ENCODE data around the gene ADAM10.
A peak's percentile ranks its signal among the peaks of the same experiment; 100 is the strongest.

The ADAM10 gene

DNA sequence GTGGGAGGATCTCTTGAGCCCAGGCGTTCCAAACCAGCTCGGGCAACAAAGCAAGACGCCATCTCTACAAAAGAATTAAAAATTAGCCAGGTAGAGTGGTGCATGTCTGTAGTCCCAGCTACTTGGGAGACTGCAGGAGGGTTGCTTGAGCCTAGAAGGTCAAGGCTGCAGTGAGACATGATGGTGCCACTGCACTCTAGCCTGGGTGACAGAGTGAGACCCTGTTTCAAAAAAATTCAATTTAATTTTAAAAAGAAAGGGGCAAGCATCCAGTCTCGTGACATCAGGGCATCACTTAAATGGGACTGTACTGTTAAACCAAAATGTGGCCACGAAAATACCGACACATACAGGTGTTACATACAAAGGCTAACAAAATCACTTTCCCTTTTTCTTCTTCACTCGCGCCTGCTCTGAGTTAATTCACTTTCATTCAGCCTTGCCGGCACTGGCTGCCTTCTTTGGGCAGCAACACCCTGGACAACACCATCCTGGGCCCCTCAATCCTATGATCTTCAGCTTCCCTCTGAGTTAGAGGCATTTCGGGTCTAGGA, 196.1 kb downstream of the ADAM10 start:
- H3K36me3 Mint-ChIP-seq: no peaks in the 10 kb centered on the region
- DNase-seq: no peak

DNA sequence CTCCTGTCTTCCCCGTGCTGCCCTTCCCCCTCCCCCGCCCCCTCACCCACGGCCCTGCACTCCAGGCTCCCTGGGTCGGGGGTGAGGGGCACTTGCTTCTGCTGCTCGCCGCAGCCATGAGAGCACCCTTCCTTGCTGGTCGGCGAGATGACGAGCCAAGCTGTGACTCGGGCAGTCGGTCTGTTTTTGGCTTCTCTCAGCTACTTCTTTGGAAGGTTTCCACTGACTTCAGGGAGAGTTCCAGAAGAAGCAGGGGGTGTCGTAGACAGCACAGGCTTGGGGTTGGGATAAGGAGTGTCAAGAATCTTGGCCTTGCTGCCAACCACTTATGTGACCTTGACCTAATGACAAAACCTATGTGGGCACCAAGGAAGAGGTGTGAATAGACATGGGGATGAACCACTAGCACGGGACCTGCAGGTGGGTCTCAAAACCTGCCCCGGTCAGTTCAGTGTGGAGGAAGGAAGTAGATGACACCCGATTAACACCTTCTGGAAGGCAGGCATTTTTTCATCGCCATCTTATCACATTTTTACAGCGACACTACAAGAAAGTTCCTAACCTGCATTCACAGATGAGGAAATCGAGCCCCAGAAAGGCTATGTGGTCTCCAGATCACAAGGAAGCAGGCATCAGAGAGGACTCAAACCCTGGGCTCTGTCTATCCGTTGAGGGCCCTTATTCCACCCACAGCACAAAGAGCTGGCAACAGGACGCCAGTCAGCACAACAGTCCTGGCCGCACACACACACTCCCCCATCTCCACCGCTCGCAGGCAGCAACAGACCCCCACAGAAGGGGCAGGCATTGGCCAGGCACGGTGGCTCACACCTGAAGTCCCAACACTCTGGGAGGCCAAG, 196.8 kb downstream of the ADAM10 start:
- H3K36me3 Mint-ChIP-seq: no peaks in the 10 kb centered on the region

More for the DNA sequence above, 196.1 kb downstream of the ADAM10 start:
- Mint-ChIP-seq H3K4me1 (peaks cover 10 to 19% of the 10 kb centered on the region in 2 donors), H3K27me3 (peaks cover 33 to 34% of the 10 kb centered on the region in 2 donors), H3K27ac (no peak overlapping the region), H3K4me3 (no peak overlapping the region), H3K9me3 (no peaks in the 10 kb centered on the region)
- ATAC-seq (replicated peaks): no peak

DNA sequence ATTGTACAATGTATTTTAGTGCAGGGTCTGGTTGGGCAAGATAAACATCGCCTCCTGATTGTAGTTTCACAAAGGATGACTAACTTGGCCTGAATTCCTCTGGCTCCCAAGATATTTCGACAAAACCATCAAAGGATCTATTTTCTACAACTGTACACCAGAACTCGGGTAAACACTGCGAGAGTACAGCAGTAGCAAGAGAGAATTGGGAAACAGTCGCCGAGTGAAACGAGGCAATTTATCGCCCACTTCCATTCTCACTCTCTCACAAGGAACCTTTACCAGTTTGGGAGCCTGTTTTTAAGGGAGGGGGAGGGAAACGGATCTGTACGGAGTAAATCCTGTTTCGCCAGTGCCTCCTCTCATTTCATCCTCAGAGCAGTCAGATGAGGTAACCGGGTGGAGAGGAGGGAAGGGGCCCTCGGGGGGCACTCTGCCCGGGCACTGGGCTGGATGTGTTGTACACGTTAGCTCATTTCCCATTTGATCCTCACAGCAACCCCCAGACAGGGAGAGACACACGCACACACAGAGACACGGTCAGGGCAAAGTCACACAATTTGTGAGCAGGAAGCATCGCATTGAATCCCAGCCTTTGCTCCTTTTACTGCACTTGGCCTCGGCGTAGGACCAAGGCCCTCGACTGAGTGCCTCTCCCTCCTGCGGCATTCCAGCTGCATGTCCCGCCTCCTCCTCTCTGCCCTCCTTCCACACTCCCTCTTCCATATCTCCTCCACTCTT, 197.6 kb downstream of the ADAM10 start:
- no peak for DNase-seq
- peak in 1 of 2 donors; percentile 13 for ATAC-seq (replicated peaks)
- Mint-ChIP-seq H3K36me3 (no peaks in the 10 kb centered on the region), H3K4me3 (peak overlapping the region; percentile 8 to 56), H3K27me3 (peaks cover 33 to 34% of the 10 kb centered on the region in 2 donors), H3K9me3 (no peaks in the 10 kb centered on the region), H3K4me1 (peaks cover 12 to 19% of the 10 kb centered on the region in 2 donors), H3K27ac (no peak overlapping the region)

More for the DNA sequence above, 196.8 kb downstream of the ADAM10 start:
- no peak for DNase-seq
- H3K4me1 Mint-ChIP-seq: peaks cover 12 to 19% of the 10 kb centered on the region in 2 donors
- no peaks in the 10 kb centered on the region for H3K9me3 Mint-ChIP-seq
- H3K27me3 Mint-ChIP-seq: peaks cover 33 to 34% of the 10 kb centered on the region in 2 donors
- no peak for ATAC-seq (replicated peaks)
- no peak overlapping the region for H3K4me3 Mint-ChIP-seq
- H3K27ac Mint-ChIP-seq: no peak overlapping the region

DNA sequence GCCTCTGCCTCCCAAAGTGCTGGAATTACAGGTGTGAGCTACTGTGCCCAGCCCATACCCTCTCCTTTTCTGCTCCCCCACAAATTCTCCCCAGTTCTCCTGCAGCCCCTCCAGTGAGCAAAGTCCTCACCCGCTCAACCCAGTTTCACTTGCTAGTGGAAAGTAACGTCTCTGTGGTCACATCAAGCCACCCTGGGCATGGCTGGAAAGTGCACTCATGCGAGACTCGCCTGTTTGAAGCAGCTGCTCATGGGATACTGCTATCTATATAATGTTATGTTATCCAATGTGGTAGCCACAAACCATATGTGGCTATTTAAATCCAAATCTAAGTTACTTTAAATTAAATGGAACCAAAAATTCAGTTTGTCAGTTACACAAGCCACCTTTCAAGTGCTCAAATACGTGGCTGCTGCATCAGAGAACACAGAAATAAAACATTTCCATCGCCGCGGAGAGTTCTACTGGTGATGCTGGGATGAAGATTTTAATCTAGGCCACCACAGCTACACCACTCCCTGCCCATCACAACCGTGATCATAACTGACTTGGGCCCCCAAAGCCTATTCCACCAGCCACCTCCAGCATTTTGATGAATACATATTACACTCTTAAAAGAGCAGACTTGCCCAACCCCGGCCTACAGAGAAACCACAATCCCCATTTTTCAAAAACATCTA, 198.3 kb downstream of the ADAM10 start:
- DNase-seq (peak; percentile 11), ATAC-seq (replicated peaks) (peak; percentile 79 to 86)
- peak overlapping the region; percentile 85 for H3K27ac Mint-ChIP-seq
- H3K27me3 Mint-ChIP-seq: peaks cover 33 to 34% of the 10 kb centered on the region in 2 donors
- peaks cover 12 to 19% of the 10 kb centered on the region in 2 donors for H3K4me1 Mint-ChIP-seq
- peak overlapping the region; percentile 56 to 65 for H3K4me3 Mint-ChIP-seq
- no peaks in the 10 kb centered on the region for H3K9me3 Mint-ChIP-seq
- no peaks in the 10 kb centered on the region for H3K36me3 Mint-ChIP-seq

DNA sequence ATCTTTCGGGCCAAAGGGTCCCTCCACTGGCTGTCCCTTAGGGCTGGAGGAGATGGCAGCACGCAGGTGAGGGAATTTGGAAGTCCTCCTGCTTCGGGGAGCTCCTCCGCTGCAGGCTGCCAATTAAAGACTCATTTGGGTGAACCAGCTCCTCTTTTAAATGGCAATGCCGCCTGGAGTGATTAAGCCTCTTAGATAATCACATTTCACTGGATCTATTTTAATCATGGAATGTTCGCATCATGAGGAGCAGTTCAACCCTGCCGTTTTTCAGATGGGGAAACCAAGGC, 199.8 kb downstream of the ADAM10 start:
- no peak for ATAC-seq (replicated peaks)
- no peak for DNase-seq
- Mint-ChIP-seq H3K4me1 (peaks cover 10 to 19% of the 10 kb centered on the region in 2 donors), H3K27ac (no peak overlapping the region), H3K36me3 (no peaks in the 10 kb centered on the region), H3K4me3 (no peak overlapping the region), H3K9me3 (no peaks in the 10 kb centered on the region), H3K27me3 (peaks cover 25 to 33% of the 10 kb centered on the region in 2 donors)

DNA sequence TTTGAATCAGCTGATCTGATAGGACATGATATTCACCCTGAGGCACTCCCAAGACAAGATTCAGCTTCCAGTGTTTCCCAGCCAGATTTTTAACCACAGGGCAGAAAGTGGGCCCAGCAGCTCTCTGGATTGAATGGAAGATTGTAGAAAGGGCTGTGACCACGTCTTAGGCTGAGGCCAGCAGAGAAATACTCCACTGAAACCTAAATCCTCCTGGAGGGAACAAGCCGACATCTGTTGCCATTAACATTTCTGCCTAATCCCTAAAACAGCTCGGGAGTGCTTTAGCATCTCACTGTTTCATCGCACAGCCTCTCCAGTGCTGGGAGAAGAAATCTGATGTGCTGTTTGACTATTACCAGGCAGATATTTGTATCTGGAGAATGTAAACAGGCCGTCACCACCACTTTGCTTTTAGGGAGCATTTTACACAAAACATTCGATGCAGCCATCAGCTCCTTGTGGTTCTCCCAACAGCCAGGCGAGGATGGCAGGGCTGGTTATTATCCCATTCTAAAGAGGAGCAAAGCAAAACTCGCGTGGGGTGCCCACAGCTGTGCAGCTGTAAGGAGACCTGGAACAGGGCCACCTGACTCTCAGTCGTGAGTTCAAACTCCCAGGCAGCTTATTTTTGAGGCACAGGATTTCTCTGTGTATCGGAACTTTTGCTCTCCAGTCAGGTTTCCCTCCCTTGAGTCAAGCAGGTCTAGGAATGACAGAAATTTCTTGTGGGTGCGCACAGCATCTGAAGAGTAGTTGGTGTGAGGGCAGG, 200.3 kb downstream of the ADAM10 start:
- Mint-ChIP-seq H3K4me1 (peaks cover 10 to 19% of the 10 kb centered on the region in 2 donors), H3K27me3 (peaks cover 25 to 33% of the 10 kb centered on the region in 2 donors), H3K4me3 (no peak overlapping the region), H3K36me3 (no peaks in the 10 kb centered on the region), H3K9me3 (no peaks in the 10 kb centered on the region), H3K27ac (no peak overlapping the region)
- ATAC-seq (replicated peaks) (no peak), DNase-seq (no peak)

DNA sequence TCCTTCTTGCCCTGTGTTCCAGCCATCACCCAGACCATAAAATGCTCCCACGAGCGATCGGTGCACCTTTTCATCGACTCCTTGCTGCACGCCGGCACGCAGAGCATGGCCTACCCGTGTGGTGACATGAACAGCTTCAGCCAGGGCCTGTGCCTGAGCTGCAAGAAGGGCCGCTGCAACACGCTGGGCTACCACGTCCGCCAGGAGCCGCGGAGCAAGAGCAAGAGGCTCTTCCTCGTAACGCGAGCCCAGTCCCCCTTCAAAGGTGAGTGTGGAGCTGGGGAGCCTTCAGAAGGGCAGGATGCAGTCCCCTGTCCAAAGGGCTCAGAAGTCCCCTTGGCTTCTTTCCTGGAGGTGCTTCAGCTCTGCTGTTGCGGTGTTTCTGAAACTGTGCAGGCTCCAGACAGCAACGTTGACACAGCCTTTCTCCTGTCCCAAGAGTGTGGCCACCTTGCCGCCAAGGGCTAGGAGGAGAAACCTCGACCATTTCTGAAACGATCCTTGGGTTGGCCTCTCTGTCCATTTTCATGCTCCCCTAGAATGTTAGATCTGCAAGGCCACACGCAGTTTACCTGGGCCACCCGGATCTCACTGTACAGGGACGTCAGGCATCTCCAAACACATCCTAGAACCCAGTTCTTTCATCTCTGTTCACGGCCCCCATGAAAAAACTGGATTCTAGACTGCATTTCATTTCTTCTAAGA, 201.0 kb downstream of the ADAM10 start:
- peaks cover 10 to 19% of the 10 kb centered on the region in 2 donors for H3K4me1 Mint-ChIP-seq
- no peak overlapping the region for H3K27ac Mint-ChIP-seq

DNA sequence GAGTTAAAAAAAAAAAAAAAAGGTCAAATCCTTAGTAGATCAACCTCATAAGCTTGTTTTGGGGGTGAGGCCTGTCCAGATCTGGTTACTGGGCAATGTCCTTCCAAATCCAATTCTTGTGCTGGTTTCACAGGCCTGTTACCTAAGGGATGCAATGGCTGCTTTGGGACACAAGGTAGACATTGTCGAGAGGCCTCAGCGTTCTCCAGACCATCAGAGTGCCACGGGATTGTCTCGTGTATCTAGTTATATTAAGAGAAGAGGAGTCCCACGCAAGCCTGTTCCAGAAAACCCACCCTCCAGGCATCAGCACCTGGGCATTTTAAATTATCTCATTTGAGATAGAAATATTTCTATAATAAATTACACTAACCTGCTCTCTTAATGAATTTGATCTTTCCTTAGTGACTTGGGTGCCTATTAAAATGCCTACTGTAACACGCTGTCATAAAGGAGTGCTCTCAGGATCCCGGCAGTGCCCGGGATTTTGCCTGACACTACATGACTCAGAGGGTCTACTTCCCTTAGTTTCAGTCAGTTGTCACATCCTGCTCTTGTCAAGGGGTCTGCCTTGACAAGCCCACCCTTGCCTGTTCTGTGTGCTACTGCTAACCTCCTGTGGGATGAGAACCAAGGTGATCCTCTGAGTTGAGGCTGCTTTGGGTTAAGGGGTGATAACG, 201.7 kb downstream of the ADAM10 start:
- Mint-ChIP-seq H3K9me3 (no peaks in the 10 kb centered on the region), H3K4me3 (no peak overlapping the region), H3K27me3 (peaks cover 24 to 27% of the 10 kb centered on the region in 2 donors), H3K36me3 (no peaks in the 10 kb centered on the region), H3K27ac (no peak overlapping the region), H3K4me1 (peaks cover 10 to 19% of the 10 kb centered on the region in 2 donors)
- DNase-seq (no peak), ATAC-seq (replicated peaks) (no peak)

More for the DNA sequence above, 201.0 kb downstream of the ADAM10 start:
- Mint-ChIP-seq H3K9me3 (no peaks in the 10 kb centered on the region), H3K27me3 (peaks cover 25 to 33% of the 10 kb centered on the region in 2 donors), H3K36me3 (no peaks in the 10 kb centered on the region), H3K4me3 (no peak overlapping the region)
- ATAC-seq (replicated peaks) (no peak), DNase-seq (no peak)

DNA sequence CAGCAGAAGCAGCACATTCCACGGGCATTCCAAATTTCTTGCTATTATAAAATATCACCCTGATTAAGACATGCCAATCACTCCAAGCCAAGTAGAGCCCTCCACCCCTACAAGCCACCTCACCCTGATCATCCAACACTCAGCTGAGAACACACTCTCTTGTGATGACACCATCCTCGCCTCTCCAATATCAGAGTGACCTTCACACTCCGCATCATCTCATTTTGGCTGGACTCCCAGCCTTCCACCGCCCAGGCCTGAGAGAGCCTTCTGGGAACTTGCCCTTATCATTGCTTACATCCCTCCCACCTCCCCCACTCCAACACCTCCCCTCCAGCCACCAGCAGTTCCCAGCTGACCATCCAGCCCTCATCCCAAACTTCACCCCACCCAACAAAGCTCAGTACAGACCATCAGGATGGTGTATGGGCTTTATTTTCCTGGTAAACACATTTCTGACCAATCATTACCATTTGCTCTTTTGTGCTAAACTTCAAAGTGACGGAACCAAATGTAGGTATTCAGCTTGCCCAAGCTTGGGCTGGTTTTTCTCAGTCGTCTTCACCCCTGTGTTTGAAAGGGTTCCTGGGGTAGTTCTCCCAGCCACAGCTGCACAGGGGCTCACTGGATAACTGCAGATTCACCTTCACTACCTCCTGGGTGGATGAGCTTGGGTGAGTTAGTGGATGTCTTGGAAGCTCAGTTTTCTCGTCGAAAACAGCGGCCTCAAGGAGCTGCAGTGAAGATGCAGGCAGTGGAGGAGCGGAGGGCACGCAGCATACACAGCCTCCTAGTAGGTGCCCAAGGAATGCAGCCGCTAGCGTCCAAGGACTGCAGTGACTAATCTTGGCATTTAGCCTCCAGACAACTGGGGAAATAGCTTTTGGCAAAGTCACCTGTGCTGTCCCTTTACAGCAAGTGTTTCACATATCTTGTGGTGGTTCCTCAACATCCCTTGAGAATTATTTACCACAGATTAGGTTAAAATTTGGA, 202.6 kb downstream of the ADAM10 start:
- Mint-ChIP-seq H3K4me1 (peaks cover 10 to 13% of the 10 kb centered on the region in 2 donors), H3K27ac (peak overlapping the region; percentile 16), H3K9me3 (no peaks in the 10 kb centered on the region), H3K4me3 (no peak overlapping the region), H3K27me3 (peaks cover 15 to 18% of the 10 kb centered on the region in 2 donors), H3K36me3 (no peaks in the 10 kb centered on the region)
- ATAC-seq (replicated peaks) (no peak), DNase-seq (no peak)

DNA sequence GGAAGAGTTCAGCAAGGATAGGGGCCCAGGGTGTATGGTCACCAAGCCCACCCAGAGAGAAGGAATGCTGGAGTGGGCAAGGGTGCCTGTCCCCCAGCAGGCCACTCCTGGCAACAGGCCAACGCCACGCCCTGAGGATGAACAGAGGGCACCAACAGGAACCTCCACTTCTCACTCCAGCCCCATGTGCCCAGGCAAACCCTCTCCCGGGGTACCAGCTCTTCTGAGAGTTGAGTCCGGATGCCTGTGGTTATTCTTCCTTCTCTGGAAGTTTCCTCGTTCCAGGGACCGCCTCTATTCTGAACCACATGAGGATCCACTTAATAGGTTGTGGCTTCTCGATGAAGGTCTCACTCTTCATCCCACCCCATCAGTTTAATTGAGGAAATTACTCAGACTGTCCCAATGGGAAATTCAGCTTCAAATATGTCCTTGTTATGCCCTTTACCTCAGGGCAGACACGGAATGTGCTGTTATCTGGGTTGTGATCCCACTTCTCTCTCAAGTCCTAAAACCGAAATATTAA, 203.4 kb downstream of the ADAM10 start:
- no peaks in the 10 kb centered on the region for H3K9me3 Mint-ChIP-seq
- H3K36me3 Mint-ChIP-seq: no peaks in the 10 kb centered on the region
- H3K27ac Mint-ChIP-seq: no peak overlapping the region
- ATAC-seq (replicated peaks): no peak
- H3K4me1 Mint-ChIP-seq: peaks cover 5% of the 10 kb centered on the region in 2 donors
- H3K27me3 Mint-ChIP-seq: peaks cover 9 to 10% of the 10 kb centered on the region in 2 donors
- DNase-seq: no peak
- no peak overlapping the region for H3K4me3 Mint-ChIP-seq

DNA sequence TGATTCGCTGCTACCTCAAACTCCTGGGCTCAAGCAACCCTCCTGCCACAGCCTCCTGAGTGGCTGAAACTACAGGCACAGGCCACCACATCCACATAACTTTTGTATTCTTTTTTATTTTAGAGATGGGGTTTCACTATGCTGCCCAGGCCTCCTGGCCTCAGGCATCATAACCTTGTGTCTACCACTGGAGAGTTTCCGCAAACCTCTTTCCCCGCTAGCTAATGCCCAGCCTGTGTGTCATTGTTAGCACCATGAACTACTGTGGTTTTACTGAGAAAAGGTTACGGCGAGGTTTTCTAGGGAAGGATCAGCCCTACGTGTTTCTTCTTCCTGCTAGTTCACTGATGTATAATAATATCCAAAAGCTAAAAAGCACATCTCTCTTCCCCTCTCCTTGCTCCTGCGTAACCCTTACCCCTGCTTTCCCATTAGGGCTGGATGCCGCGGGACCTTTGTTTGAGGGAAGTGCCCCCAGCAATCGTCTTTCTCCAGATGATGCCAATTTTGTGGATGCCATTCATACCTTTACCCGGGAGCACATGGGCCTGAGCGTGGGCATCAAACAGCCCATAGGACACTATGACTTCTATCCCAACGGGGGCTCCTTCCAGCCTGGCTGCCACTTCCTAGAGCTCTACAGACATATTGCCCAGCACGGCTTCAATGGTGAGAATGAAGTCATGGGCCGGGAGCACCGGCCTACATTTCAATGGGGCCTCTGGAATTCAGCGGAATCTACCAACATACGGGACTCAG, 204.0 kb downstream of the ADAM10 start:
- peak overlapping the region; percentile 62 for H3K27ac Mint-ChIP-seq
- peaks cover 5 to 6% of the 10 kb centered on the region in 2 donors for H3K27me3 Mint-ChIP-seq
- peaks cover 0 to 2% of the 10 kb centered on the region in 2 donors for H3K4me1 Mint-ChIP-seq
- H3K9me3 Mint-ChIP-seq: no peaks in the 10 kb centered on the region
- DNase-seq: no peak
- H3K4me3 Mint-ChIP-seq: no peak overlapping the region
- H3K36me3 Mint-ChIP-seq: no peaks in the 10 kb centered on the region
- ATAC-seq (replicated peaks): peak; percentile 39 to 50

Measured in stimulated activated naive B cell treated with anti-CD40 and anti-IgM and Interleukin-4, amounts not matched to agents 10 μg/mL and 1 μg/mL and 100 μg/mL, for 72 hours (primary cell).